Kidney (tissue), 14 donors: ENCODE data around the gene PRRT1. TPM values are rescaled to one million over a fixed set of nuclear protein-coding genes. Genes with fewer than 3 reads are reported as not detected.

Experiments used
- DNase-seq, 5 donors: peaks; one replicate each; pipeline ENCODE4 v3.0.0-alpha.2; 2013 to 2020
- FAIRE-seq: peaks from 2 replicates; lab custom pipeline; 2012; peaks lifted over from hg19 to GRCh38; lab: Jason Lieb, UNC
- H3K27ac ChIP-seq, 2 donors: one replicate each; pipeline ENCODE4 v1.7.0; 2013; ENCODE audit warnings: low read depth in 2 of 2, low read length in 2 of 2, inconsistent platforms in 1 of 2
- H3K27me3 ChIP-seq: one replicate; pipeline ENCODE4 v1.7.1; 2013; ENCODE audit warnings: low read length, inconsistent platforms; ENCODE audit not compliant: control insufficient read depth, insufficient read depth
- H3K36me3 ChIP-seq, 3 donors: one replicate each; pipeline versions ENCODE4 v1.7.0 to v1.7.1; 2013; ENCODE audit warnings: low read length in 3 of 3, control low read depth in 1 of 3, inconsistent platforms in 1 of 3; ENCODE audit not compliant: insufficient read depth in 3 of 3, control insufficient read depth in 2 of 3
- H3K4me1 ChIP-seq, 3 donors: one replicate each; pipeline versions ENCODE4 v1.7.0 to v1.7.1; 2013; ENCODE audit warnings: low read length in 3 of 3, inconsistent platforms in 1 of 3, low read depth in 1 of 3; ENCODE audit not compliant: control insufficient read depth in 2 of 3, insufficient read depth in 2 of 3
- H3K4me3 ChIP-seq, 3 donors: one replicate each; pipeline versions ENCODE4 v1.7.0 to v1.8.1; 2013; ENCODE audit warnings: low read length in 3 of 3, control low read depth in 1 of 3, inconsistent platforms in 1 of 3
- H3K9ac ChIP-seq, 3 donors: one replicate each; pipeline versions ENCODE4 v1.7.0 to v1.7.1; 2013; ENCODE audit warnings: low read length in 3 of 3, control low read depth in 1 of 3, inconsistent platforms in 1 of 3
- H3K9me3 ChIP-seq, 3 donors: one replicate each; pipeline versions ENCODE4 v1.7.0 to v1.7.1; 2013; ENCODE audit warnings: low read length in 3 of 3, control low read depth in 1 of 3, inconsistent platforms in 1 of 3; ENCODE audit not compliant: control insufficient read depth in 2 of 3, insufficient read depth in 1 of 3
- CTCF ChIP-seq: IDR thresholded peaks from 3 replicates; pipeline ENCODE4 v1.5.1; 2012; ENCODE audit warnings: mild to moderate bottlenecking, moderate library complexity, borderline replicate concordance; ENCODE audit not compliant: insufficient read depth; ENCODE audit errors: extremely low read depth
- intact Hi-C: fragments of 100-400 bp; cut with DNase I; formaldehyde crosslinking; loops from one replicate; pipeline ENCODE4 v1.11.1; 2022
- polyA plus RNA-seq: library from polyadenylated mRNA; stranded (reverse); fragments of 350-450 nt; fragmentation: Illumina TruSeq; extraction: RNeasy Lipid Tissue Mini Kit (QIAGEN cat#74804); gene quantifications from one replicate; pipeline ENCODE4 v1.2.3, GENCODE V29; 2014; ENCODE audit warnings: low read depth, low replicate concordance; ENCODE audit not compliant: insufficient read depth
- total RNA-seq: library from RNA; stranded (reverse); fragmentation: NEBNext Ultra II Directional; extraction: Animal tissue kit (Norgen Biotek cat#: 25700); gene quantifications from one replicate; pipeline ENCODE4 v1.2.1, GENCODE V29; 2021
- donor health status: control.
- donor health status: control.
- donor health status: control.
- donor health status: control.
- donor health status: control.
- donor health status: DM: yes; HTN: yes; CAD: no.
- donor health status: Normal renal cell carcinoma (clear cell type).

The PRRT1 gene
- total and polyA plus RNA-seq, 2 donors from 2014 or later: 2.4 to 4.0 TPM

DNA sequence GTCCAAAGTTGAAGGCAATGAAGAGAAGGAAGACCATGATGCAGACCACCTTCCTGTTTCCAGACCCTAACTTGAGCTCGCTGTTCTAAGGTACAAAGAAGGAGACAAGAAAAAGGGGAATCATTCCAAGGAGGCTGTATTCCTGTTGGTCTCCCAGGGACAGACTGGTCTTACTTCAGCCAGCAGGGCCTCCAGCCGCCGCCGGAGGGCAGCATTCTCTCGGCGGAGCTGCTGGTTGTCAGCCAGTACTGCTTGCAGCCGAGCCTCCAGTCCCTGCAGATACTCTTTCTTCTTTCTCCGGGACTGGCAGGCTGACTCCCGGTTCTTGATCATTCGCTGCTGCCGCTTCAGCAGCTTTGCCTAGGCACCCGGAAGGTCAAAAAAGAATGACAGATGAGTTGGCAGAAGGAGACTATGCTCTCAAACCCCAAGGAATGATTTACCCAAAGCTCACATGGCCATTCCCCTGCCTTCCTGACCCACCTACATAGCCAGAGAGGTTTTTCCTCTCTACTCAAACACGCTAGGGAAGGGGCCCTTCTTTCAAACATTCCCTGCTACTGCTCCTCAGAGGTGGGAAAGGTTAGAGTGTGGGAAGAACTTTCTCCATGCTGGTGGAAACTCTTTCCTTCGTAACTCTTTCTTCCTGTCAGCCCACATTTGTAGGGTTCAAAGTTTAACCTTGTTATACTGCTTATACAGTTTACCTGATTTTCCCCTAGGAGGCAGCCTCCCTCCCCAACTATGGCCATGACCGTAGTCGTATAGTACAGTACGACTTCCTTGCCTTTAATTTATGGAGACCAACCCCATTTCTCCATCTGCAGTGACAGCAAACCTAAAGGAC is 32.7 kb downstream of the PRRT1 start:
- no peak overlapping the region for H3K9ac ChIP-seq
- peak; percentile 81 for TF ChIP-seq CTCF
- peak; percentile 90 to 94 (median 91) for DNase-seq
- peaks cover 9 to 61% (median 42%) of the 10 kb centered on the region in 3 donors for H3K36me3 ChIP-seq
- peak overlapping the region in 1 of 3 donors; percentile 8 for H3K4me3 ChIP-seq
- FAIRE-seq: no peak
- intact Hi-C loops: no loop called here
- no peaks in the 10 kb centered on the region for H3K9me3 ChIP-seq
- H3K4me1 ChIP-seq: peaks cover 0 to 8% (median 5%) of the 10 kb centered on the region in 3 donors
- no peaks in the 10 kb centered on the region for H3K27me3 ChIP-seq
- H3K27ac ChIP-seq: peak overlapping the region in 1 of 2 donors; percentile 28

GRCh38 chr6:32117461-32117860 is 34.3 kb downstream of the PRRT1 start:
- FAIRE-seq (no peak), DNase-seq (no peak)
- Histone ChIP-seq H3K4me1 (peaks cover 6 to 17% (median 11%) of the 10 kb centered on the region in 3 donors), H3K9me3 (no peaks in the 10 kb centered on the region), H3K9ac (no peak overlapping the region), H3K36me3 (peaks cover 9 to 61% (median 39%) of the 10 kb centered on the region in 3 donors), H3K27ac (no peak overlapping the region), H3K27me3 (no peaks in the 10 kb centered on the region), H3K4me3 (no peak overlapping the region)
- intact Hi-C loops: no loop called here
- TF ChIP-seq CTCF: no peak

DNA sequence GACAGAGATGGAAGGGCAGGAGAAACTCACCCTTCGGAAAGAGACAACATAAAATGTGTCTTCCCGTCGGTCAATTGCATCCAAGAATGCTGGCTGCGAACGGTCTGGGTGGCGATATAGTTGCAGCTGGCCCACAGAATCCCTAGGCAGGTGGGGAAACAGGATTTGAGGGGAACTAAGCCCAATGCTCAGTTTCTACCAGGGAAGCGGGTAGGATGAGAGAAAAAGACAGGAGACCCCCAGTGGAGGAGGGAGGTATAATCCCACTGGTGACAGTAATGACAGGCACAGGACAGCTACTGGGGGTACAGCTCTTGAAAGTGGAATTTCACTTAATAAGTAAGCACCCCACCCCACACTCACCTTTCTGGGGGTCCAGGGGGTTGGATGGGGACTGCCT is 35.1 kb downstream of the PRRT1 start:
- no peak overlapping the region for H3K9ac ChIP-seq
- FAIRE-seq (no peak), DNase-seq (no peak)
- peaks cover 9 to 55% (median 35%) of the 10 kb centered on the region in 3 donors for H3K36me3 ChIP-seq
- H3K27me3 ChIP-seq: no peaks in the 10 kb centered on the region
- H3K4me3 ChIP-seq: no peak overlapping the region
- TF ChIP-seq CTCF: peak; percentile 14
- H3K27ac ChIP-seq: no peak overlapping the region
- no peaks in the 10 kb centered on the region for H3K9me3 ChIP-seq
- intact Hi-C loops: no loop called here
- peaks cover 6 to 17% (median 11%) of the 10 kb centered on the region in 3 donors for H3K4me1 ChIP-seq
